ENCODE results near the gene NSL1.

DNA sequence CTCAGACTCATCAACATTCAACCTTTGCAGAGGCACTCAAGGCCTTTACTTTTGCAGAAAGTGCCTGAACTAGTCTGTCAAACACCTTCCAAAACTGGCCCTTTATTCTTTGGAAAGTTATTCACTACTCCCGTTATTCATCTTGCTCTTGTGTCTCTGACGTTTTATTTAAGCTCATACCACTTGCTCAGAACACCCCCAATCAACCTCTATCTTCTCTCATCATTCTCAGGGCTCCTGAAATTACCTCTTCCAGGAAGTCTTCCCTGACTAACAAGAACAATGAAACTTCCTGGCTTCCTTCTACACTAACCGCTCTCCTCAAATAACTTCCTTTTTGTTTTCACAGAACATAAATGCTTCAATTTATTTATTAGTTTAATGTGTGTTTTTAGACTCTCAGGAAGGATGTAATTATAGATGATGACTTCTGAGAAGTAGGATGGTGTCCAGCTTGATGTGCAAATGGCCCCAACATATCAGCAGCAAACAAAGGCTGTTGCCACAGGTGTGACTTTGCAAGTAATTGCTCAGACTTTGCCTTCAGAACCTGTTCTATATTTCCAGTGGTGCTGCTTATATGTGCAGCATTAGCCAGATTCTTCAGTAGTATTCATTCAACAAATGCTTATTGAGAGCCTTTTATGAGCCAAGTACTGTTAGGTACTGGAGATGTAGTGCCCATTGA, 69.2 kb downstream of the NSL1 start:
- no peak for TF ChIP-seq POLR2A (IDR thresholded peaks at IDR 0.05)
- no peak for TF ChIP-seq POLR2AphosphoS5 (IDR thresholded peaks at IDR 0.05)
- TF ChIP-seq, protein P1, sequence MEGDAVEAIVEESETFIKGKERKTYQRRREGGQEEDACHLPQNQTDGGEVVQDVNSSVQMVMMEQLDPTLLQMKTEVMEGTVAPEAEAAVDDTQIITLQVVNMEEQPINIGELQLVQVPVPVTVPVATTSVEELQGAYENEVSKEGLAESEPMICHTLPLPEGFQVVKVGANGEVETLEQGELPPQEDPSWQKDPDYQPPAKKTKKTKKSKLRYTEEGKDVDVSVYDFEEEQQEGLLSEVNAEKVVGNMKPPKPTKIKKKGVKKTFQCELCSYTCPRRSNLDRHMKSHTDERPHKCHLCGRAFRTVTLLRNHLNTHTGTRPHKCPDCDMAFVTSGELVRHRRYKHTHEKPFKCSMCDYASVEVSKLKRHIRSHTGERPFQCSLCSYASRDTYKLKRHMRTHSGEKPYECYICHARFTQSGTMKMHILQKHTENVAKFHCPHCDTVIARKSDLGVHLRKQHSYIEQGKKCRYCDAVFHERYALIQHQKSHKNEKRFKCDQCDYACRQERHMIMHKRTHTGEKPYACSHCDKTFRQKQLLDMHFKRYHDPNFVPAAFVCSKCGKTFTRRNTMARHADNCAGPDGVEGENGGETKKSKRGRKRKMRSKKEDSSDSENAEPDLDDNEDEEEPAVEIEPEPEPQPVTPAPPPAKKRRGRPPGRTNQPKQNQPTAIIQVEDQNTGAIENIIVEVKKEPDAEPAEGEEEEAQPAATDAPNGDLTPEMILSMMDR (IDR thresholded peaks at IDR 0.05), result no peak
- TF ChIP-seq EP300 (IDR thresholded peaks at IDR 0.05), result no peak
